OCI-LY1 (cell line): Measurements from ENCODE around the gene TNFSF9.

Experiments
- H2AFZ ChIP-seq: fragments of 200-600 bp; sonication (generic), shearing (Covaris generic); 2 replicates; pipeline ENCODE4 v1.6.0; 2014; ENCODE audit warnings: antibody characterized with exemption, mild to moderate bottlenecking, low read length
- H3F3A ChIP-seq: fragments of 200-600 bp; sonication (generic), shearing (Covaris generic); 2 replicates; pipeline ENCODE4 v1.6.0; 2014; ENCODE audit warnings: mild to moderate bottlenecking, antibody characterized with exemption, low read length, moderate library complexity; ENCODE audit not compliant: insufficient read depth
- H3K27ac ChIP-seq: fragments of 200-600 bp; sonication (generic); 2 replicates; pipeline ENCODE4 v1.5.1; 2014; ENCODE audit warnings: low read length, mixed run types, mild to moderate bottlenecking, low read depth; ENCODE audit not compliant: poor library complexity, severe bottlenecking
- H3K27me3 ChIP-seq: fragments of 200-600 bp; sonication (generic); 2 replicates; pipeline ENCODE4 v1.6.0; 2014; ENCODE audit warnings: antibody characterized with exemption, mild to moderate bottlenecking, low read length, moderate library complexity; ENCODE audit not compliant: insufficient read depth
- H3K36me3 ChIP-seq: fragments of 200-600 bp; sonication (generic); 2 replicates; pipeline ENCODE4 v1.6.1; 2014; ENCODE audit warnings: mild to moderate bottlenecking, antibody characterized with exemption, low read length, moderate library complexity, mixed read lengths; ENCODE audit not compliant: insufficient read depth
- H3K4me1 ChIP-seq: fragments of 200-600 bp; sonication (generic); 2 replicates; pipeline ENCODE4 v1.5.1; 2014; ENCODE audit warnings: mild to moderate bottlenecking, low read length, moderate library complexity; ENCODE audit not compliant: insufficient read depth, severe bottlenecking
- H3K4me2 ChIP-seq: fragments of 200-600 bp; sonication (generic), shearing (Covaris generic); 2 replicates; pipeline ENCODE4 v1.6.1; 2014; ENCODE audit warnings: low read length
- H3K4me3 ChIP-seq: fragments of 200-600 bp; sonication (generic); 2 replicates; pipeline ENCODE4 v1.5.1; 2014; ENCODE audit warnings: low read length, low read depth, mild to moderate bottlenecking, mixed read lengths; ENCODE audit not compliant: poor library complexity, severe bottlenecking
- H3K79me2 ChIP-seq: fragments of 200-600 bp; shearing (Covaris generic); 2 replicates; pipeline ENCODE4 v1.6.1; 2016; ENCODE audit warnings: mixed run types, low read length, mixed read lengths; ENCODE audit not compliant: insufficient read depth
- H3K9ac ChIP-seq: fragments of 200-600 bp; sonication (generic), shearing (Covaris generic); 2 replicates; pipeline ENCODE4 v1.6.1; 2014; ENCODE audit warnings: mild to moderate bottlenecking, low read length, mixed read lengths
- H3K9me2 ChIP-seq: fragments of 200-600 bp; sonication (generic), shearing (Covaris generic); 2 replicates; pipeline ENCODE4 v1.6.1; 2014; ENCODE audit warnings: low read depth, mild to moderate bottlenecking, low read length, mixed read lengths
- H3K9me3 ChIP-seq: fragments of 200-600 bp; shearing (Covaris generic); 2 replicates; pipeline ENCODE4 v1.6.1; 2014; ENCODE audit warnings: low read length, mixed read lengths
- H4K20me1 ChIP-seq: fragments of 200-600 bp; sonication (generic), shearing (Covaris generic); 2 replicates; pipeline ENCODE4 v1.6.0; 2016; ENCODE audit warnings: mild to moderate bottlenecking, low read length; ENCODE audit not compliant: insufficient read depth
- EZH2 ChIP-seq: fragments of 200-600 bp; sonication (generic), shearing (Covaris generic); IDR thresholded peaks from 2 replicates; pipeline ENCODE4 v1.8.0; 2017; ENCODE audit warnings: borderline replicate concordance, mixed run types, mild to moderate bottlenecking, antibody characterized with exemption, low read length, moderate library complexity, mixed read lengths
- TF ChIP-seq, protein P1 (sequence below): fragments of 200-600 bp; sonication (generic), shearing (Covaris generic); IDR thresholded peaks from 2 replicates; pipeline ENCODE4 v1.5.1; 2017; ENCODE audit warnings: mild to moderate bottlenecking, antibody characterized with exemption, low read length, moderate library complexity, mixed read lengths

The TNFSF9 gene

DNA sequence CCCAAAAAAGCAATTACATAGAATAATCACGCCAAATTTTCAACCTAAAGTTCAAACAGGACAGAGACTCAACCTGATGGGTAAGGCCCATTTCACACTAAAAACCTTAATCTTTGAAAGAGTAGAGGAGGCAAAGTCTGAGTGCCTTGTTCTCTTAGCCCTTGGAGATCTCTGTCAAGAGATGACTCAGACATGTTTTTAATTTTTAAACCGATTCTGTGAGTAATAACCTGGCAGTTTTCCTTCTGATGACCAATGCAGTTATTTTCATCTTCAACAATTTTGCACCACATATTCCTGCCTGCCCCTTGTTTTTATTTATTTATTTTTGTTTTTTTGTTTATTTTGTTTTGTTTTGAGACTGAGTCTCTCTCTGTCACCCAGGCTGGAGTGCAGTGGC is 11.5 kb upstream of the TNFSF9 start:
- peaks cover 13% of the 10 kb centered on the region for H3F3A ChIP-seq
- no peaks in the 10 kb centered on the region for H3K36me3 ChIP-seq
- no peak overlapping the region for H2AFZ ChIP-seq
- H3K4me1 ChIP-seq, result peaks cover 69% of the 10 kb centered on the region
- no peak for TF ChIP-seq EZH2
- TF ChIP-seq, protein P1, sequence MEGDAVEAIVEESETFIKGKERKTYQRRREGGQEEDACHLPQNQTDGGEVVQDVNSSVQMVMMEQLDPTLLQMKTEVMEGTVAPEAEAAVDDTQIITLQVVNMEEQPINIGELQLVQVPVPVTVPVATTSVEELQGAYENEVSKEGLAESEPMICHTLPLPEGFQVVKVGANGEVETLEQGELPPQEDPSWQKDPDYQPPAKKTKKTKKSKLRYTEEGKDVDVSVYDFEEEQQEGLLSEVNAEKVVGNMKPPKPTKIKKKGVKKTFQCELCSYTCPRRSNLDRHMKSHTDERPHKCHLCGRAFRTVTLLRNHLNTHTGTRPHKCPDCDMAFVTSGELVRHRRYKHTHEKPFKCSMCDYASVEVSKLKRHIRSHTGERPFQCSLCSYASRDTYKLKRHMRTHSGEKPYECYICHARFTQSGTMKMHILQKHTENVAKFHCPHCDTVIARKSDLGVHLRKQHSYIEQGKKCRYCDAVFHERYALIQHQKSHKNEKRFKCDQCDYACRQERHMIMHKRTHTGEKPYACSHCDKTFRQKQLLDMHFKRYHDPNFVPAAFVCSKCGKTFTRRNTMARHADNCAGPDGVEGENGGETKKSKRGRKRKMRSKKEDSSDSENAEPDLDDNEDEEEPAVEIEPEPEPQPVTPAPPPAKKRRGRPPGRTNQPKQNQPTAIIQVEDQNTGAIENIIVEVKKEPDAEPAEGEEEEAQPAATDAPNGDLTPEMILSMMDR, result no peak
- no peaks in the 10 kb centered on the region for H4K20me1 ChIP-seq
- H3K9ac ChIP-seq, result peak overlapping the region; percentile 38
- H3K27me3 ChIP-seq, result no peaks in the 10 kb centered on the region
- H3K9me2 ChIP-seq, result no peaks in the 10 kb centered on the region
- H3K9me3 ChIP-seq, result no peaks in the 10 kb centered on the region
- H3K79me2 ChIP-seq, result no peaks in the 10 kb centered on the region
- H3K4me2 ChIP-seq, result peak overlapping the region; percentile 33; the same call in 1 of the 2 replicates
- H3K27ac ChIP-seq, result peak overlapping the region; percentile 96
- H3K4me3 ChIP-seq, result no peak overlapping the region

DNA sequence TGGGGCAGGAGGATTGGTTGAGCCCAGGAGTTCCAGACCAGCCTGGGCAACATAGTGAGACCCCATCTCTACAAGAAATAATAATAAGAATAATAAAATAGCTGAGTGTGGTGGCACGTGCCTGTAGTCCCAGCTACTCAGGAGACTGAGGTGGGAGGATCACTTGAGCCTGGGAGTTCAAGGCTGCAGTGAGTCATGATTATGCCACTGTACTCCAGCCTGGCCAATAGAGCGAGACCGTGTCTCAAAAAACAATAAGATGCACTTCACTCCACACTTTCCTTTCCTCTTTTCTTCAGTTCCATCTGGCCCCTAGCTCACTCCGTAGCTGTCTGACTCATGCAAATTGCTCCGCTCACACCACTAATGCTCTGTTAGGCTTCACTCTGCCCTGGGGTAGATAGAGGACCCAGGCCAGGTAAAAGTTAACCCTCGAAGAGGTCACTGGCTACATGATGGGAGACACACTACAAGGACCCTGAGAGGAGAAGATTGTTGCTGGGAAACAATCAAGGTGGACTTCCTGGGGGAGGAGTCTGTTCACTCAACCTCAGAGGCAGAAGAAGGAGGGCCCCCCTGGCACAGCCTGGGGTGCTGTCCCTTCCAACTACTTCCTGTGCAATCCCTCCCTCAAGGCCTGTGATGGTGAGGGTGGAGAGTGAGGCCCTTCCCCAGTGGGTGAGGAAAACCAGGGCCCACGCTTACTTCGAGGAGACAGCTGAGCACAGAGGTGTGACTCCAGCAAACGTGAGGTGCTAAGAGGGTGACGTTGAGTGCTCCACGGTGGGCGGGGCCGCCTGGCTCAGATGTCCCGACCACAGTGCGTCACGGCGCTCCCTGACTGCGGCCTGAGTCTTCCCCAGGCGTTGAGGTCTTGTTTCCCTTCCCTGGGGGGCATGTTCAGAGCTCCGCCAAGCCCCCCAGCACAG is 8.8 kb upstream of the TNFSF9 start:
- TF ChIP-seq EZH2, result no peak
- TF ChIP-seq, protein P1, result no peak
- Histone ChIP-seq H3K36me3 (no peaks in the 10 kb centered on the region), H3F3A (peaks cover 13% of the 10 kb centered on the region), H3K4me1 (peaks cover 76% of the 10 kb centered on the region), H3K4me2 (peak overlapping the region; percentile 55), H3K4me3 (peak overlapping the region; percentile 45), H3K9ac (peak overlapping the region; percentile 50), H3K9me3 (no peaks in the 10 kb centered on the region), H3K9me2 (no peaks in the 10 kb centered on the region), H3K79me2 (no peaks in the 10 kb centered on the region), H2AFZ (no peak overlapping the region), H4K20me1 (no peaks in the 10 kb centered on the region), H3K27ac (peak overlapping the region; percentile 96), H3K27me3 (no peaks in the 10 kb centered on the region)

DNA sequence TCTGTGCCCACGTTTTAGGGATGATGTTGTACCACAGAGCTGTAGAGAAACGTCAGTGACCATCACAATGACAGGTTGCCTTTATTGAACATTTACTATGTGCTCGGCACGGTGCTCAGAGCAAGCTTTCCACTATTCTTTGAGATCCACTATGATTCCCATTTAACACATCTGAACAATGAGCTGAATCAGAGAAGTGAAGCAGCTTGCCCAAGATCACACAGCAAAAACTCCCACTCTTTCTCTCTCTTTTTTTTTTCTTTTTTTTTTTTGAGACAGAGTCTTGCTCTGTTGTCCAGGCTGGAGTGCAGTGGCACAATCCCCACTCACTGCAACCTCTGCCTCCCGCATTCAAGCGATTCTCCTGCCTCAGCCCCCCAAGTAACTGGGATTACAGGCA is 8.1 kb upstream of the TNFSF9 start:
- H3K36me3 ChIP-seq, result no peaks in the 10 kb centered on the region
- peaks cover 8% of the 10 kb centered on the region for H3F3A ChIP-seq
- H3K4me3 ChIP-seq, result peak overlapping the region; percentile 45
- H3K27me3 ChIP-seq, result no peaks in the 10 kb centered on the region
- H3K9ac ChIP-seq, result peak overlapping the region; percentile 50
- TF ChIP-seq, protein P1, result no peak
- TF ChIP-seq EZH2, result no peak
- H4K20me1 ChIP-seq, result no peaks in the 10 kb centered on the region
- no peak overlapping the region for H2AFZ ChIP-seq
- H3K27ac ChIP-seq, result peak overlapping the region; percentile 96
- peaks cover 76% of the 10 kb centered on the region for H3K4me1 ChIP-seq
- no peaks in the 10 kb centered on the region for H3K9me3 ChIP-seq
- H3K79me2 ChIP-seq, result no peaks in the 10 kb centered on the region
- H3K4me2 ChIP-seq, result peak overlapping the region; percentile 55
- H3K9me2 ChIP-seq, result no peaks in the 10 kb centered on the region
